ENCODE measurements around the gene TMEM242. TPM values are rescaled to one million over a fixed set of nuclear protein-coding genes. Genes with fewer than 3 reads are reported as not detected.

TMEM242 gene
- total RNA-seq, 3 donors from 2014 or later, result 10.0 to 14.1 (median 13.4) TPM

- Histone ChIP-seq H3K9me3 (no peaks in the 10 kb centered on the region), H3K36me3 (ENCODE audit: low read depth) (no peaks in the 10 kb centered on the region), H3K4me1 (ENCODE audit: low read depth) (no peaks in the 10 kb centered on the region), H3K4me3 (no peak overlapping the region)
- no peak for ATAC-seq
- DNase-seq, result no peak
- TF ChIP-seq, protein P1, sequence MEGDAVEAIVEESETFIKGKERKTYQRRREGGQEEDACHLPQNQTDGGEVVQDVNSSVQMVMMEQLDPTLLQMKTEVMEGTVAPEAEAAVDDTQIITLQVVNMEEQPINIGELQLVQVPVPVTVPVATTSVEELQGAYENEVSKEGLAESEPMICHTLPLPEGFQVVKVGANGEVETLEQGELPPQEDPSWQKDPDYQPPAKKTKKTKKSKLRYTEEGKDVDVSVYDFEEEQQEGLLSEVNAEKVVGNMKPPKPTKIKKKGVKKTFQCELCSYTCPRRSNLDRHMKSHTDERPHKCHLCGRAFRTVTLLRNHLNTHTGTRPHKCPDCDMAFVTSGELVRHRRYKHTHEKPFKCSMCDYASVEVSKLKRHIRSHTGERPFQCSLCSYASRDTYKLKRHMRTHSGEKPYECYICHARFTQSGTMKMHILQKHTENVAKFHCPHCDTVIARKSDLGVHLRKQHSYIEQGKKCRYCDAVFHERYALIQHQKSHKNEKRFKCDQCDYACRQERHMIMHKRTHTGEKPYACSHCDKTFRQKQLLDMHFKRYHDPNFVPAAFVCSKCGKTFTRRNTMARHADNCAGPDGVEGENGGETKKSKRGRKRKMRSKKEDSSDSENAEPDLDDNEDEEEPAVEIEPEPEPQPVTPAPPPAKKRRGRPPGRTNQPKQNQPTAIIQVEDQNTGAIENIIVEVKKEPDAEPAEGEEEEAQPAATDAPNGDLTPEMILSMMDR (IDR thresholded peaks at IDR 0.05), result no peak
- intact Hi-C loops (cut with DNase I, micrococcal nuclease), result no loop called here
These were observed 39.2 kb downstream of the TMEM242 start for GRCh38 chr6:157283900-157284737.

DNA sequence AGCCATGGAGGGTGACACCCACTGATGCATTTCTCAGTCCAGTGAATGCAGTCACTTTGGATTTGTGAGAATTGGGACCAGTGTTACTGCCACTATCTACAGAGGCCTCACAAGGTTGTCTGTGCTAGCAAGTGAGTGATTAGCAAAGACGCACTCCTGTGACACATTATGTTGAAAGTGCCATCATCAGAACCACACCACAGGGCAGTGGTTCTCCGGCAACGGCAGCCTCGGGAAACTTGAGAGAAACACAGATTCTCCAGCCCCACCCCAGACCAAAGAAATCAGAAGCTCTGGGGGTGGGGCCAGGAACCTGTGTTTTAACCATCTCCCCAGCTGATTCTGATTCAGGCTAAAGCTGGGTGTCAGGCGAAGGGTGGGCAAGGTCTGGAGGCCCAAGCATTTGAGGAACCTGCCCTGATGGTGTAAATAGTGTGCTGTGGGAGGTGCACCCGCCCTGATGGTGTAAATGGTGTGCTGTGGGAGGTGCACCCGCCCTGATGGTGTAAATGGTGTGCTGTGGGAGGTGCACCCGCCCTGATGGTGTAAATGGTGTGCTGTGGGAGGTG is 39.9 kb downstream of the TMEM242 start:
- intact Hi-C loops (cut with DNase I, micrococcal nuclease), result no loop called here
- TF ChIP-seq, protein P1 (IDR thresholded peaks at IDR 0.05), result no peak
- Histone ChIP-seq H3K4me3 (no peak overlapping the region), H3K4me1 (ENCODE audit: low read depth) (no peaks in the 10 kb centered on the region), H3K9me3 (no peaks in the 10 kb centered on the region), H3K36me3 (ENCODE audit: low read depth) (no peaks in the 10 kb centered on the region)
- DNase-seq, result no peak
- ATAC-seq, result no peak

DNA sequence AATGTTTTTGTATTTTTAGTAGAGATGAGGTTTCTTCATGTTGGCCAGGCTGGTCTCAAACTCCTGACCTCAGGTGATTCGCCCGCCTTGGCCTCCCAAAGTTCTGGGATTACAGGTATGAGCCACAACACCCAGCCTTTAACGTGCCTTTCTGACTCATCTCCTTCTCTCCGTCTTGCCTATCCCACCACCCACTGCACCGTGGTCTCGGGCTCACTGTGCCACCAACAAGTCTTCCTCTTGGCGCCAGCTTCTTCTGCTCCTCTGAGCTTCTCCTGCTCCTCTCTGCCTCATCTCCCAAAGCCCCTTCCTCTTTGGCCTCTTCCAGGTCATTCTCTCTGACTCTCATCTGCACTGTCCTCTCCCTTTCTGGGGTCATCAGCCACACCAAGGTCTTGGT is 41.0 kb downstream of the TMEM242 start:
- no peak for ATAC-seq
- H3K4me1 ChIP-seq (ENCODE audit: low read depth), result no peaks in the 10 kb centered on the region
- intact Hi-C loops (cut with DNase I, micrococcal nuclease), result no loop called here

GRCh38 chr6:157281570-157281969 is 41.7 kb downstream of the TMEM242 start:
- DNase-seq, result peak in 1 of 3 donors; percentile 67
- intact Hi-C loops (cut with DNase I, micrococcal nuclease), result no loop called here

More for the DNA sequence above, 41.0 kb downstream of the TMEM242 start:
- no peak overlapping the region for H3K4me3 ChIP-seq
- DNase-seq, result no peak
- TF ChIP-seq, protein P1 (IDR thresholded peaks at IDR 0.05), result no peak
- no peaks in the 10 kb centered on the region for H3K9me3 ChIP-seq
- H3K36me3 ChIP-seq (ENCODE audit: low read depth), result no peaks in the 10 kb centered on the region

GRCh38 chr6:157280947-157281346 is 42.4 kb downstream of the TMEM242 start:
- Histone ChIP-seq H3K9me3 (no peaks in the 10 kb centered on the region), H3K36me3 (ENCODE audit: low read depth) (no peaks in the 10 kb centered on the region), H3K4me3 (no peak overlapping the region), H3K4me1 (ENCODE audit: low read depth) (no peaks in the 10 kb centered on the region)
- TF ChIP-seq, protein P1 (IDR thresholded peaks at IDR 0.05), result no peak
- DNase-seq, result no peak
- intact Hi-C loops (cut with DNase I, micrococcal nuclease), result no loop called here
- no peak for ATAC-seq

More at GRCh38 chr6:157281570-157281969, 41.7 kb downstream of the TMEM242 start:
- H3K36me3 ChIP-seq (ENCODE audit: low read depth), result no peaks in the 10 kb centered on the region
- peak; percentile 92 for ATAC-seq
- no peak overlapping the region for H3K4me3 ChIP-seq
- H3K4me1 ChIP-seq (ENCODE audit: low read depth), result no peaks in the 10 kb centered on the region
- H3K9me3 ChIP-seq, result no peaks in the 10 kb centered on the region
- TF ChIP-seq, protein P1 (IDR thresholded peaks at IDR 0.05), result no peak

Data from mucosa of descending colon (tissue), 3 donors.